ENCODE measurements around the gene RUFY4. TPM values are rescaled to one million over a fixed set of nuclear protein-coding genes. Genes with fewer than 3 reads are reported as not detected.
"Not testable (repeated sequence)": the region's sequence is repeated elsewhere in the genome, so short reads cannot be mapped to it uniquely, and the experiment has no call there.

RUFY4 gene, protein sequence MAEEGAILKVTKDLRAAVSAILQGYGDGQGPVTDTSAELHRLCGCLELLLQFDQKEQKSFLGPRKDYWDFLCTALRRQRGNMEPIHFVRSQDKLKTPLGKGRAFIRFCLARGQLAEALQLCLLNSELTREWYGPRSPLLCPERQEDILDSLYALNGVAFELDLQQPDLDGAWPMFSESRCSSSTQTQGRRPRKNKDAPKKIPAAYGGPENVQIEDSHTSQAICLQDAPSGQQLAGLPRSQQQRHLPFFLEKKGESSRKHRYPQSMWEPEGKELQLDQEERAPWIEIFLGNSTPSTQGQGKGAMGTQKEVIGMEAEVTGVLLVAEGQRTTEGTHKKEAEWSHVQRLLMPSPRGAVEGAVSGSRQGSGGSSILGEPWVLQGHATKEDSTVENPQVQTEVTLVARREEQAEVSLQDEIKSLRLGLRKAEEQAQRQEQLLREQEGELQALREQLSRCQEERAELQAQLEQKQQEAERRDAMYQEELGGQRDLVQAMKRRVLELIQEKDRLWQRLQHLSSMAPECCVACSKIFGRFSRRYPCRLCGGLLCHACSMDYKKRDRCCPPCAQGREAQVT
- total RNA-seq (under 1 TPM in 1 of 6 donors, not detected in 5; 0.31 TPM), polyA plus RNA-seq (under 1 TPM in 1 of 2 donors, not detected in 1; 0.08 TPM)

DNA sequence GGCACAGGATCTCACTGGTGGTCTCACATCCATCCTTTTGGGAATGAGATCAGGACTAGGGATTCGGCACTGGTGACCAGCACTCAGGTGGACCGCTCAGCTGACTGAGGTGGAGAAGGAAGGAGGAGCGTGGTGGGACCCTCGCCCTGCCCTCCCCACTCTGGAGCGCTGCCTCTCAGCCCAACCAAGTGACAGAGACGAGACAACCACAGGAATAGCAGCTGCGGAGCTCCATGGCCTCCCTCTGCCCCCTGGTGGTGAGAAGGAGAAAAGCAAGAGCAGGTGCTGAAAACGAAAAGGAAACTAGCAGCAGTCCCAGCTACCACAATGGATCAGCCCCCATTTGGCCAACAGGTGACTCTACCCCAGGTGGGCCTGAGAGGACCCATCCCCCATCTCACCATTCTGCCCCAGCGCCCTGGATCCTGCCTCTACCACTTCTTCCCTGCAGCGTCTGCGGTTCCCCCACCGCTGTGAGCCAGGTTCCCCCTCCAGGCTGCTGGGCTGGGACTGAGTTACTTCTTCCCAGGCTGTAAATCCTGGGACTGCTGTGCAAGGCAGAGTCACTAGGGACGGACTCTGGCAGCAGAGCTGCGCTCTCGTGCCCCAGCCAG, at the start of gene RUFY4:
TSS of gene RUFY4 (plus strand) at position 533 of the 614 bp plus-strand sequence. CDS start 1,353 bp downstream, outside the sequence.
- DNase-seq, result peak in 5 of 6 donors; percentile 50 to 74 (median 67)
- peak; percentile 68 to 77 (median 74) for TF ChIP-seq CTCF (IDR thresholded peaks at IDR 0.05)
- H3K36me3 ChIP-seq, H3K4me1 ChIP-seq, H3K9me3 ChIP-seq, H3K27ac ChIP-seq, H3K27me3 ChIP-seq, FAIRE-seq: not testable (repeated sequence)
- ATAC-seq, result peak; percentile 84 to 96 (median 90)
- WGBS, 2 donors, result 3 to 4% methylated on average over 15 of the region's 15 CpGs
- H3K4me3 ChIP-seq, result peak within 1 kb of the TSS in 2 of 4 donors; percentile 28 to 33
- intact Hi-C loops (cut with DNase I), result loop anchor here in 1 of 3 donors (5.0 kb wide), 1 partner anchor 282 kb away; no protein-coding TSS in a partner anchor

- H3K4me1 ChIP-seq, result peaks cover 14 to 20% (median 18%) of the 10 kb centered on the region in 3 donors
- no peak for ATAC-seq
- no peak for FAIRE-seq
- H3K27ac ChIP-seq, result no peak overlapping the region
- intact Hi-C loops (cut with DNase I), result no loop called here
- peak in 3 of 6 donors; percentile 2 to 14 (median 4) for DNase-seq
- no peaks in the 10 kb centered on the region for H3K9me3 ChIP-seq
- H3K36me3 ChIP-seq, result no peaks in the 10 kb centered on the region
- H3K27me3 ChIP-seq, result no peaks in the 10 kb centered on the region
- TF ChIP-seq CTCF (IDR thresholded peaks at IDR 0.05), result no peak
- 89 to 91% methylated on average over 7 of the region's 7 CpGs for WGBS, 2 donors
- H3K4me3 ChIP-seq, result no peak overlapping the region
Measured at GRCh38 chr2:218019411-218020060, 49.5 kb upstream of the RUFY4 start.

- Histone ChIP-seq H3K27me3 (no peaks in the 10 kb centered on the region), H3K36me3 (no peaks in the 10 kb centered on the region), H3K9me3 (no peaks in the 10 kb centered on the region), H3K27ac (no peak overlapping the region), H3K4me1 (peaks cover 14 to 20% (median 18%) of the 10 kb centered on the region in 3 donors), H3K4me3 (no peak overlapping the region)
- FAIRE-seq (no peak), DNase-seq (peak in 1 of 6 donors; percentile 30), ATAC-seq (no peak)
- WGBS, 2 donors, result 93% methylated on average over 5 of the region's 5 CpGs
- intact Hi-C loops (cut with DNase I), result no loop called here
- no peak for TF ChIP-seq CTCF (IDR thresholded peaks at IDR 0.05)
Measured at GRCh38 chr2:218020281-218020680, 48.8 kb upstream of the RUFY4 start.

- DNase-seq, result peak in 5 of 6 donors; percentile 1 to 55 (median 30)
- no peak for TF ChIP-seq CTCF (IDR thresholded peaks at IDR 0.05)
- Histone ChIP-seq H3K36me3 (no peaks in the 10 kb centered on the region), H3K9me3 (no peaks in the 10 kb centered on the region), H3K27ac (no peak overlapping the region), H3K27me3 (no peaks in the 10 kb centered on the region), H3K4me3 (no peak overlapping the region), H3K4me1 (peaks cover 14 to 20% (median 18%) of the 10 kb centered on the region in 3 donors)
- ATAC-seq, result no peak
- 83 to 86% methylated on average over 6 of the region's 6 CpGs for WGBS, 2 donors
- FAIRE-seq, result no peak
- intact Hi-C loops (cut with DNase I), result no loop called here
Measured at GRCh38 chr2:218020966-218021535, 48.0 kb upstream of the RUFY4 start.

Data from pancreas (tissue), 10 donors.